Measurements from ENCODE around the gene VSIG10.

DNA sequence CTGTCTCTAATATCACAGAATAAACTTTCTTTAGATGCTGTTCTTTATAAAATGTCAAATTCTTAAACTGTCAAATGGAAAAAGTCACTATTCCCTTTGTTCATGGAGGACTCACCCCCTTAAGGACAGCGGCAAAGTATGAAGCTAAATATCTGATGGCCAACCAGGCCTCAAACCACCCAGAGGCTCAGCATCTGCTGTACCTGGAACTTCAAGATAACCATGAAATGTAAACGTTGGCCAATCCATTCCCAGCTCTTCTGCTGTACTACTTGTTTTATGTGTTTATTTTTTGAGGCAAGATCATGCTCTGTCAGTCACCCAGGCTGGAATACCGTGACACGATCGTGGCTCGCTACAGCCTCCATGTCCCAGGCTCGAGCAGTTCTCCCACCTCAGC, 71.6 kb downstream of the VSIG10 start:
- no peak for TF ChIP-seq CTCF (IDR thresholded peaks at IDR 0.05; ENCODE audit: insufficient read depth, low read length, poor library complexity, severe bottlenecking)
- no peak for TF ChIP-seq EZH2phosphoT487 (conservative IDR thresholded peaks at IDR 0.05; ENCODE audit: low read length)
